H1 (cell line): ENCODE data around the gene POLR3G. TPM values are rescaled to one million over a fixed set of nuclear protein-coding genes. Genes with fewer than 3 reads are reported as not detected.

Source experiments
- CTCF ChIA-PET: fragments of 300-600 bp; sonication (Branson Sonifier 250); formaldehyde crosslinking; loops from one replicate; lab custom pipeline; 2021; ENCODE audit not compliant: partially characterized antibody; lab: Charles Lee
- POLR2A ChIA-PET: fragments of 300-600 bp; sonication (Branson Sonifier 250); formaldehyde crosslinking; loops from one replicate; lab custom pipeline; 2021; ENCODE audit warnings: inconsistent platforms; ENCODE audit not compliant: partially characterized antibody; lab: Charles Lee
- DNase-seq, 2 experiments: peaks; one replicate each; pipeline versions ENCODE4 v3.0.0 to v3.0.0-alpha.2; 2010 to 2022; ENCODE audit warnings: low spot score in 2 of 2, low read depth in 1 of 2, mixed read lengths in 1 of 2
- FAIRE-seq: peaks from 2 replicates; lab custom pipeline; 2011; peaks lifted over from hg19 to GRCh38; lab: Jason Lieb, UNC
- H2AFZ ChIP-seq: 2 replicates; pipeline ENCODE4 v1.8.1; 2012; ENCODE audit warnings: low read length, inconsistent platforms
- H2AK5ac ChIP-seq: 2 replicates; pipeline ENCODE4 v1.6.1; 2013; ENCODE audit warnings: low read depth, low read length
- H2BK120ac ChIP-seq: replicated peaks from 2 replicates; pipeline ENCODE3; 2013; ENCODE audit warnings: low read depth, low read length, inconsistent platforms
- H2BK12ac ChIP-seq: 2 replicates; pipeline ENCODE4 v1.6.1; 2013; ENCODE audit warnings: low read depth, low read length
- H2BK15ac ChIP-seq: 2 replicates; pipeline ENCODE4 v1.6.1; 2013; ENCODE audit warnings: low read length
- H2BK20ac ChIP-seq: 2 replicates; pipeline ENCODE4 v1.6.1; 2013; ENCODE audit warnings: low read length
- H2BK5ac ChIP-seq: 2 replicates; pipeline ENCODE4 v1.6.1; 2013; ENCODE audit warnings: low read depth, low read length
- H3K14ac ChIP-seq: 2 replicates; pipeline ENCODE4 v1.6.1; 2013; ENCODE audit warnings: inconsistent platforms; ENCODE audit not compliant: insufficient read length
- H3K18ac ChIP-seq: 2 replicates; pipeline ENCODE4 v1.6.1; 2013; ENCODE audit warnings: low read length; ENCODE audit errors: extremely low read depth
- H3K23ac ChIP-seq: 2 replicates; pipeline ENCODE4 v1.6.1; 2013; ENCODE audit warnings: inconsistent platforms; ENCODE audit not compliant: insufficient read length
- H3K23me2 ChIP-seq: 2 replicates; pipeline ENCODE4 v1.6.1; 2013; ENCODE audit warnings: low read depth, low read length
- H3K27ac ChIP-seq: 2 replicates; pipeline ENCODE4 v1.6.1; 2011; ENCODE audit warnings: low read depth, low read length, inconsistent platforms
- H3K27me3 ChIP-seq, 4 experiments: replicated peaks in 1 of 4; 1 replicate in 1 of 4; 2 replicates in 3 of 4; pipeline versions ENCODE4 v1.6.1 to v1.8.1; 2011 to 2013; ENCODE audit warnings: low read length in 3 of 4, mild to moderate bottlenecking in 3 of 4, inconsistent platforms in 2 of 4, mixed read lengths in 2 of 4, moderate library complexity in 1 of 4; ENCODE audit not compliant: control insufficient read depth in 3 of 4, insufficient read depth in 3 of 4; ENCODE audit errors: extremely low read depth in 1 of 4
- H3K36me3 ChIP-seq, 4 experiments: 2 replicates each; pipeline versions ENCODE4 v1.6.1 to v1.8.1; 2011 to 2013; ENCODE audit warnings: mild to moderate bottlenecking in 4 of 4, low read length in 3 of 4, moderate library complexity in 2 of 4, control low read depth in 1 of 4, inconsistent platforms in 1 of 4; ENCODE audit not compliant: insufficient read depth in 4 of 4, control insufficient read depth in 2 of 4
- H3K4ac ChIP-seq: replicated peaks from 2 replicates; pipeline ENCODE3; 2013; ENCODE audit warnings: low read length, low read depth, mixed read lengths, inconsistent platforms; ENCODE audit not compliant: insufficient read length
- H3K4me1 ChIP-seq, 4 experiments: replicated peaks in 1 of 4; 1 replicate in 1 of 4; 2 replicates in 3 of 4; pipeline versions ENCODE4 v1.6.1 to v1.8.1; 2011 to 2013; ENCODE audit warnings: low read length in 3 of 4, inconsistent platforms in 2 of 4, mixed read lengths in 1 of 4; ENCODE audit not compliant: insufficient read depth in 4 of 4, control insufficient read depth in 3 of 4
- H3K4me2 ChIP-seq, 2 experiments: 2 replicates each; pipeline versions ENCODE4 v1.6.1 to v1.8.1; 2011 to 2013; ENCODE audit warnings: low read depth in 2 of 2, low read length in 2 of 2, control low read depth in 1 of 2, inconsistent platforms in 1 of 2, mild to moderate bottlenecking in 1 of 2; ENCODE audit not compliant: insufficient read depth in 1 of 2
- H3K4me3 ChIP-seq, 4 experiments: fragments of 200-600, 300-600 bp in 1 of 4; sonication (generic), shearing (Covaris generic), sonication (Bioruptor Twin) in 1 of 4; 2 replicates each; pipeline versions ENCODE4 v1.5.1 to v1.8.1; 2011 to 2016; ENCODE audit warnings: low read length in 4 of 4, low read depth in 3 of 4, control low read depth in 2 of 4, inconsistent platforms in 2 of 4, mild to moderate bottlenecking in 2 of 4, mixed read lengths in 1 of 4, moderate library complexity in 1 of 4; ENCODE audit not compliant: insufficient read depth in 2 of 4; ENCODE audit errors: extremely low read depth in 1 of 4
- H3K56ac ChIP-seq: replicated peaks from 2 replicates; pipeline ENCODE3; 2013; ENCODE audit warnings: low read depth, mild to moderate bottlenecking, mixed read lengths, low read length, inconsistent platforms; ENCODE audit not compliant: insufficient read length
- H3K79me1 ChIP-seq: 2 replicates; pipeline ENCODE4 v1.6.1; 2013; ENCODE audit warnings: low read depth, low read length, control low read depth
- H3K79me2 ChIP-seq, 2 experiments: 2 replicates each; pipeline versions ENCODE4 v1.6.1 to v1.8.1; 2012 to 2013; ENCODE audit warnings: low read length in 2 of 2, mild to moderate bottlenecking in 2 of 2, inconsistent platforms in 1 of 2; ENCODE audit not compliant: insufficient read depth in 2 of 2, control insufficient read depth in 1 of 2
- H3K9ac ChIP-seq, 4 experiments: replicated peaks in 1 of 4; 1 replicate in 1 of 4; 2 replicates in 3 of 4; pipeline versions ENCODE4 v1.6.1 to v1.8.1; 2011 to 2013; ENCODE audit warnings: low read depth in 3 of 4, low read length in 3 of 4, control low read depth in 2 of 4, mild to moderate bottlenecking in 2 of 4, moderate library complexity in 2 of 4, inconsistent platforms in 1 of 4; ENCODE audit errors: extremely low read depth in 1 of 4
- H3K9me3 ChIP-seq, 2 experiments: 2 replicates each; pipeline versions ENCODE4 v1.6.1 to v1.8.1; 2012 to 2013; ENCODE audit warnings: mild to moderate bottlenecking in 2 of 2, moderate library complexity in 2 of 2, control low read depth in 1 of 2, inconsistent platforms in 1 of 2, low read depth in 1 of 2, low read length in 1 of 2, mixed read lengths in 1 of 2; ENCODE audit not compliant: insufficient read depth in 2 of 2
- H4K20me1 ChIP-seq, 2 experiments: replicated peaks in 1 of 2; 2 replicates each; pipeline versions ENCODE3 to v1.8.1; 2011 to 2013; ENCODE audit warnings: inconsistent platforms in 2 of 2, low read length in 2 of 2, mild to moderate bottlenecking in 1 of 2; ENCODE audit not compliant: insufficient read depth in 2 of 2, control insufficient read depth in 1 of 2
- H4K5ac ChIP-seq: 2 replicates; pipeline ENCODE4 v1.6.1; 2013; ENCODE audit warnings: low read length, low read depth, mixed read lengths, inconsistent platforms; ENCODE audit not compliant: insufficient read length
- H4K8ac ChIP-seq: 2 replicates; pipeline ENCODE4 v1.8.0; 2013; ENCODE audit warnings: mild to moderate bottlenecking, moderate library complexity, low read length, inconsistent platforms; ENCODE audit not compliant: insufficient read depth; ENCODE audit errors: extremely low read depth
- H4K91ac ChIP-seq: replicated peaks from 2 replicates; pipeline ENCODE3; 2013; ENCODE audit warnings: low read length, mixed read lengths, inconsistent platforms; ENCODE audit not compliant: insufficient read length
- NRF1 ChIP-seq: IDR thresholded peaks from 2 replicates; pipeline ENCODE4 v1.6.1; 2011; ENCODE audit warnings: mild to moderate bottlenecking, low read depth, low read length, improper control_type of control experiment
- RAD21 ChIP-seq, 2 experiments: IDR thresholded peaks in 1 of 2; conservative IDR thresholded peaks in 1 of 2; 2 replicates each; pipeline ENCODE4 v1.6.1; 2011; ENCODE audit warnings: low read depth in 2 of 2, low read length in 2 of 2, improper control_type of control experiment in 1 of 2, inconsistent platforms in 1 of 2, mild to moderate bottlenecking in 1 of 2, moderate library complexity in 1 of 2
- RXRA ChIP-seq: IDR thresholded peaks from 2 replicates; pipeline ENCODE4 v1.6.1; 2011; ENCODE audit warnings: low read depth, mild to moderate bottlenecking, low read length, moderate library complexity; ENCODE audit not compliant: insufficient read depth
- SAP30 ChIP-seq: fragments of 300-600 bp; sonication (generic); IDR thresholded peaks from 2 replicates; pipeline ENCODE4 v1.7.1; 2012; ENCODE audit warnings: low read length, moderate library complexity, mild to moderate bottlenecking, inconsistent platforms; ENCODE audit not compliant: insufficient read depth, insufficient replicate concordance
- SIX5 ChIP-seq: IDR thresholded peaks from 2 replicates; pipeline ENCODE4 v1.6.1; 2011; ENCODE audit warnings: mild to moderate bottlenecking, low read depth, low read length
- TCF12 ChIP-seq: IDR thresholded peaks from 2 replicates; pipeline ENCODE4 v1.6.1; 2011; ENCODE audit warnings: low read depth, mild to moderate bottlenecking, low read length
- WGBS, 2 experiments: shearing (Covaris generic) in 1 of 2; methylation state at CpG; one replicate each; pipeline versions ENCODE4 v1.1.6 to v1.1.7; 2013 to 2015; ENCODE audit warnings: low lambda C conversion rate in 2 of 2, mixed read lengths in 2 of 2, inconsistent platforms in 1 of 2, low coverage in 1 of 2, missing lambda C conversion rate in 1 of 2; ENCODE audit not compliant: insufficient replicate concordance in 2 of 2, insufficient coverage in 1 of 2, insufficient read length in 1 of 2; ENCODE audit errors: extremely low coverage in 1 of 2, missing lambda C conversion rate in 1 of 2; 5-methylcytosine and 5-hydroxymethylcytosine counted together
- polyA plus RNA-seq, 7 experiments: library from polyadenylated mRNA; depleted of rRNA in 3 of 7; stranded (reverse) in 5 of 7; unstranded in 2 of 7; fragments of >200 nt in 5 of 7; fragments of 200-250 nt in 2 of 7; gene quantifications; 1 replicate in 5 of 7; 2 replicates in 1 of 7; 4 replicates in 1 of 7; pipeline versions ENCODE4 v1.2.1 to v1.2.3, GENCODE V29; 2011 to 2013; ENCODE audit warnings: missing spikeins in 2 of 7, mixed read lengths in 2 of 7
- total RNA-seq: library from RNA; stranded (reverse); fragmentation: NEBNext Ultra II Directional; extraction: Animal tissue kit (Norgen Biotek cat#: 25700); gene quantifications from 2 replicates; pipeline ENCODE4 v1.2.1, GENCODE V29; 2021

The POLR3G gene
- total and polyA plus RNA-seq, 2 of the 8 experiments (the other 6 are each of a cell fraction or from before 2014, with no cell fraction given): 119 to 179 TPM

- no peak overlapping the region for H4K8ac ChIP-seq
- H3K27ac ChIP-seq: no peak overlapping the region
- no peak overlapping the region for H3K56ac ChIP-seq
- no peak overlapping the region for H2BK12ac ChIP-seq
- H3K23me2 ChIP-seq: peaks cover 5% of the 10 kb centered on the region; the same call in 1 of the 2 replicates
- POLR2A ChIA-PET: interaction anchor here (1.1 to 1.5 kb wide), 5 partner anchors 10 to 89 kb away, joined by 3 to 6 read pairs (median 3); partner anchors contain the start of genes MBLAC2 and POLR3G
- H3K18ac ChIP-seq: no peak overlapping the region; the same call in 1 of the 2 replicates
- FAIRE-seq (no peak), DNase-seq (no peak)
- no peak overlapping the region for H2AK5ac ChIP-seq
- H2BK15ac ChIP-seq: no peak overlapping the region
- no peak overlapping the region for H3K9ac ChIP-seq
- no peaks in the 10 kb centered on the region for H3K36me3 ChIP-seq
- TF ChIP-seq SAP30 (no peak), RXRA (no peak), NRF1 (no peak), SIX5 (no peak), RAD21 (IDR thresholded peaks at IDR 0.05 in 1 of 2, conservative IDR thresholded peaks at IDR 0.05 in 1 of 2; ENCODE audit: low read depth in 2 of 2, low read length in 2 of 2) (no peak), TCF12 (no peak)
- CTCF ChIA-PET: interaction anchor here (0.6 to 1.8 kb wide), 3 partner anchors 25 to 91 kb away, joined by 3 to 4 read pairs (median 3); no protein-coding TSS in a partner anchor
- peak overlapping the region in 1 of 4 experiments; percentile 96; a peak in 2 of 8 replicates for H3K4me3 ChIP-seq
- no peak overlapping the region for H4K91ac ChIP-seq
- H2BK120ac ChIP-seq: no peak overlapping the region
- H3K4me2 ChIP-seq: peak overlapping the region; percentile 62 to 98
- WGBS, 2 experiments: 68% methylated on average over 1 of the region's 1 CpG; no CpG with 5 or more reads in 1 of the 2 experiments
- H4K5ac ChIP-seq: peak overlapping the region; percentile 75
- H2BK20ac ChIP-seq: no peak overlapping the region
- H3K27me3 ChIP-seq: no peaks in the 10 kb centered on the region
- peaks cover 0 to 2% of the 10 kb centered on the region in 2 experiments for H4K20me1 ChIP-seq
- H3K9me3 ChIP-seq: no peaks in the 10 kb centered on the region
- H2AFZ ChIP-seq: no peak overlapping the region
- no peaks in the 10 kb centered on the region for H3K79me1 ChIP-seq
- no peak overlapping the region for H3K23ac ChIP-seq
- no peak overlapping the region for H3K14ac ChIP-seq
- peaks cover 3 to 26% (median 16%) of the 10 kb centered on the region in 4 experiments; a peak in 6 of 7 replicates for H3K4me1 ChIP-seq
- H2BK5ac ChIP-seq: no peak overlapping the region
- H3K4ac ChIP-seq: no peak overlapping the region
- peaks cover 0 to 75% of the 10 kb centered on the region in 2 experiments; a peak in 3 of 4 replicates for H3K79me2 ChIP-seq
Measured at GRCh38 chr5:90561766-90562165, 87.1 kb downstream of the POLR3G start.
